Measurements from ENCODE around the gene ABCB8.

Gene ABCB8

DNA sequence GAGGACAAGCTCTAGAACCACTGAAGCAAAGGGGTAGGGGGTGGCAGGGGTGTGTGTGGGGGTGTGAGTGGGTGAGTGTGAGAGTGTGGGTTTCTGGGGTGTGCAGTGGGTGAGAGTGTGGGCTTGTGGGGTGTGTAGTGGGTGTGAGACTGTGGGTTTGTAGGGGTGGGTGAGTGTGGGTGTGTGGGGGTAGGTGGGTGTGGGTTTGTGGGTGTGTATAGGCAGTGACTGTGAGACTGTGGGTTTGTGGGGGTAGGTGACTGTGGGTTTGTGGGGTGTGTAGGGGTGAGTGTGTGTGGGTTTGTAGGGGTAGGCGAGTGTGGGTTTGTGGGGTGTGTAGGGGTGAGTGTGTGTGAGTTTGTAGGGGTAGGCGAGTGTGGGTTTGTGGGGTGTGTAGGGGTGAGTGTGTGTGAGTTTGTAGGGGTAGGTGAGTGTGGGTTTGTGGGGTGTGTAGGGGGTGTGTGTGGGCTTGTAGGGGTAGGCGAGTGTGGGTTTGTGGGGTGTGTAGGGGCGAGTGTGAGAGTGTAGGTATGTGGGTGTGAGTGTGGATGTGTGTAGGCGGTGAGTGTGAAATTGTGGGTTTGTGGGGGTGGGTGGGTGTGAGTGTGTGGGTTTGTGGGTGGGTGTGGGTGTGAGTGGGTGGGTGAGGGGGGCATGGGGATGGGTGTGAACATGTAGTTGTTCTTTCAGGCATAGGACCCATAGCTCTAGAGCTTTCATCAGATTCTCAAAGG is 28.6 kb upstream of the ABCB8 start:
- DNase-seq (ENCODE audit: low spot score) = no peak
- no peaks in the 10 kb centered on the region for H3K27me3 ChIP-seq (ENCODE audit: insufficient read depth, poor library complexity, severe bottlenecking)

DNA sequence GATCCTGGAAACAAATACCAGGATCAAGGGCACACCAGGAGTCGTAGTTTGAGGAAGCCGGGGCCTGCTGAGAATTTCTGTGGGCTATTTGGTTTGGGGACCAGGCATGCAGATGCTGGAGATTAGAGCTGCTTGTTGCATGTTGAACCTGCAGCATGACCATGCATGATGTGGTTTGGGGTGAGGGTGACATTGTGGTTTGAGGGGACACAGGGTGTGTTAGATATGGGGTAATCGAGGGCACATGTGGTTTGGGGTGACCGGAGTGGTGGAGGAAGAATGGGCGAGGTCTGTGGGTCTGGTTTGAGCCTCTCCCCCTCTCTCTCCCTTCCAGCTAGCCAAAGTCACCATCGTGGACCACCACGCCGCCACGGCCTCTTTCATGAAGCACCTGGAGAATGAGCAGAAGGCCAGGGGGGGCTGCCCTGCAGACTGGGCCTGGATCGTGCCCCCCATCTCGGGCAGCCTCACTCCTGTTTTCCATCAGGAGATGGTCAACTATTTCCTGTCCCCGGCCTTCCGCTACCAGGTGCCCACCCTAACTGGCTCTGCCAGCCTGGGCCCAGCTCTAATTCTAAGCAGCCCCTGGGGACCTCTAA is 27.3 kb upstream of the ABCB8 start:
- H3K4me3 ChIP-seq (ENCODE audit: severe bottlenecking) = no peak overlapping the region
- no peaks in the 10 kb centered on the region for H3K36me3 ChIP-seq (ENCODE audit: low read depth)
- no peak overlapping the region for H3K27ac ChIP-seq (ENCODE audit: poor library complexity, severe bottlenecking)
- ATAC-seq (ENCODE audit: low read depth) = no peak
- no peaks in the 10 kb centered on the region for H3K9me3 ChIP-seq (ENCODE audit: severe bottlenecking)
- H3K4me1 ChIP-seq (ENCODE audit: insufficient read depth, poor library complexity, severe bottlenecking) = no peaks in the 10 kb centered on the region
- DNase-seq (ENCODE audit: low spot score) = no peak
- TF ChIP-seq, protein P1, sequence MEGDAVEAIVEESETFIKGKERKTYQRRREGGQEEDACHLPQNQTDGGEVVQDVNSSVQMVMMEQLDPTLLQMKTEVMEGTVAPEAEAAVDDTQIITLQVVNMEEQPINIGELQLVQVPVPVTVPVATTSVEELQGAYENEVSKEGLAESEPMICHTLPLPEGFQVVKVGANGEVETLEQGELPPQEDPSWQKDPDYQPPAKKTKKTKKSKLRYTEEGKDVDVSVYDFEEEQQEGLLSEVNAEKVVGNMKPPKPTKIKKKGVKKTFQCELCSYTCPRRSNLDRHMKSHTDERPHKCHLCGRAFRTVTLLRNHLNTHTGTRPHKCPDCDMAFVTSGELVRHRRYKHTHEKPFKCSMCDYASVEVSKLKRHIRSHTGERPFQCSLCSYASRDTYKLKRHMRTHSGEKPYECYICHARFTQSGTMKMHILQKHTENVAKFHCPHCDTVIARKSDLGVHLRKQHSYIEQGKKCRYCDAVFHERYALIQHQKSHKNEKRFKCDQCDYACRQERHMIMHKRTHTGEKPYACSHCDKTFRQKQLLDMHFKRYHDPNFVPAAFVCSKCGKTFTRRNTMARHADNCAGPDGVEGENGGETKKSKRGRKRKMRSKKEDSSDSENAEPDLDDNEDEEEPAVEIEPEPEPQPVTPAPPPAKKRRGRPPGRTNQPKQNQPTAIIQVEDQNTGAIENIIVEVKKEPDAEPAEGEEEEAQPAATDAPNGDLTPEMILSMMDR (IDR thresholded peaks at IDR 0.05; ENCODE audit: poor library complexity, severe bottlenecking) = no peak
- no peaks in the 10 kb centered on the region for H3K27me3 ChIP-seq (ENCODE audit: insufficient read depth, poor library complexity, severe bottlenecking)

More for the DNA sequence above, 28.6 kb upstream of the ABCB8 start:
- H3K27ac ChIP-seq (ENCODE audit: poor library complexity, severe bottlenecking) = no peak overlapping the region
- no peak for ATAC-seq (ENCODE audit: low read depth)
- no peaks in the 10 kb centered on the region for H3K36me3 ChIP-seq (ENCODE audit: low read depth)
- H3K9me3 ChIP-seq (ENCODE audit: severe bottlenecking) = no peaks in the 10 kb centered on the region
- no peak overlapping the region for H3K4me3 ChIP-seq (ENCODE audit: severe bottlenecking)
- TF ChIP-seq, protein P1 (IDR thresholded peaks at IDR 0.05; ENCODE audit: poor library complexity, severe bottlenecking) = no peak
- no peaks in the 10 kb centered on the region for H3K4me1 ChIP-seq (ENCODE audit: insufficient read depth, poor library complexity, severe bottlenecking)

DNA sequence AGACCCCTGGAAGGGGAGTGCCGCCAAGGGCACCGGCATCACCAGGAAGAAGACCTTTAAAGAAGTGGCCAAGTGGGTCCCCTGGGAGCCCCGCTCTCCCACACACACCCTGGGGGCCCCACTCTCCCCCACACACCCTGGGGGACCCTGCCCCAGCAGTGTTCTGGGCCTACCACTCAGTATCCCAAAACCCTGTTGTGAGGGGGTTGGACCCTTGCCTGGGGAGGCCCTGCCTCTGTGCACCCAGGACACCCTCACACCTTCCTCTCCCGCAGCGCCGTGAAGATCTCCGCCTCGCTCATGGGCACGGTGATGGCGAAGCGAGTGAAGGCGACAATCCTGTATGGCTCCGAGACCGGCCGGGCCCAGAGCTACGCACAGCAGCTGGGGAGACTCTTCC is 26.7 kb upstream of the ABCB8 start:
- H3K4me1 ChIP-seq (ENCODE audit: insufficient read depth, poor library complexity, severe bottlenecking) = no peaks in the 10 kb centered on the region
- TF ChIP-seq, protein P1 (IDR thresholded peaks at IDR 0.05; ENCODE audit: poor library complexity, severe bottlenecking) = no peak
- no peaks in the 10 kb centered on the region for H3K36me3 ChIP-seq (ENCODE audit: low read depth)
- no peaks in the 10 kb centered on the region for H3K9me3 ChIP-seq (ENCODE audit: severe bottlenecking)
- H3K27ac ChIP-seq (ENCODE audit: poor library complexity, severe bottlenecking) = no peak overlapping the region
- H3K4me3 ChIP-seq (ENCODE audit: severe bottlenecking) = no peak overlapping the region
- no peaks in the 10 kb centered on the region for H3K27me3 ChIP-seq (ENCODE audit: insufficient read depth, poor library complexity, severe bottlenecking)
- DNase-seq (ENCODE audit: low spot score) = no peak
- no peak for ATAC-seq (ENCODE audit: low read depth)

DNA sequence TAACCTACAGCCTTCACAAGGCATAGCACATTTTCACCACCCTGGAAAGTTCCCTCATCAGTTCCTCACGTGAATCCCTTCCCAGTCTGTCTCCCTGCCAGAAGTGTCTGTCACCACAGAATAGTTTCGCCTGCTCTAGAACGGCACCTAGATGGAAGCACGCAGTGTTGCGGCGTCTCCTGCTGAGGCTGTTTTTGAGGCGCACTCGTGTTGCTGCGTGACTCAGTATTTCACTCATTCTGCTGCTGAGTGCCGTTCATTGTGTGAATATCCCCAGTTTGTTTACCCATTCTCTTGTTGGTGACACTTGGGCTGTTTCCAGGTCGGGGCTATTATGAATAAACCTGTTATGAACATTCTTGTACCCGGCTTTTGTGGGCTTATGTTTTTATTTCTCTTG is 24.7 kb upstream of the ABCB8 start:
- Histone ChIP-seq H3K27ac (ENCODE audit: poor library complexity, severe bottlenecking) (no peak overlapping the region), H3K4me3 (ENCODE audit: severe bottlenecking) (no peak overlapping the region), H3K36me3 (ENCODE audit: low read depth) (no peaks in the 10 kb centered on the region), H3K9me3 (ENCODE audit: severe bottlenecking) (peaks cover 2% of the 10 kb centered on the region), H3K4me1 (ENCODE audit: insufficient read depth, poor library complexity, severe bottlenecking) (no peaks in the 10 kb centered on the region), H3K27me3 (ENCODE audit: insufficient read depth, poor library complexity, severe bottlenecking) (no peaks in the 10 kb centered on the region)
- TF ChIP-seq, protein P1 (IDR thresholded peaks at IDR 0.05; ENCODE audit: poor library complexity, severe bottlenecking) = no peak
- DNase-seq (ENCODE audit: low spot score) (no peak), ATAC-seq (ENCODE audit: low read depth) (no peak)

DNA sequence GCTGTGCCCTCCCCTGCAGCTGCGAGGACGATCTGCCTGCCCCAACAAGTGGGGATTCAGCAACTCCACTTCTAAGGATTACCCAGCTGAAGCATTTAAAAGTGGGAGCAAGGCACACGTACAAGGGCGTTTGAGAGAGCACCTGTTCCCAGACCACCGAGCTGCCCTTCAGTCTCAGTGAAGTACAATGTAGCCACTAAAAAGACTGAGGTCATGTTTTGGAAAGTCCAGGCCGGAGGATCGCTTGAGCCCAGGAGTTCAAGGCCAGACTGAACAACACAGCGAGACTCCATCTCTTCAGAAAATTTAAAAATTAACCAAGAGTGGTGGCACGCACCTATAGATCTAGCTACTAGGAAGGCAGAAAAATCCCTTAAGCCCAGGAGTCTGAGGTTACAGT is 22.7 kb upstream of the ABCB8 start:
- ATAC-seq (ENCODE audit: low read depth) (no peak), DNase-seq (ENCODE audit: low spot score) (no peak)
- Histone ChIP-seq H3K4me1 (ENCODE audit: insufficient read depth, poor library complexity, severe bottlenecking) (no peaks in the 10 kb centered on the region), H3K4me3 (ENCODE audit: severe bottlenecking) (no peak overlapping the region), H3K36me3 (ENCODE audit: low read depth) (no peaks in the 10 kb centered on the region), H3K9me3 (ENCODE audit: severe bottlenecking) (peaks cover 3% of the 10 kb centered on the region), H3K27ac (ENCODE audit: poor library complexity, severe bottlenecking) (no peak overlapping the region), H3K27me3 (ENCODE audit: insufficient read depth, poor library complexity, severe bottlenecking) (no peaks in the 10 kb centered on the region)
- TF ChIP-seq, protein P1 (IDR thresholded peaks at IDR 0.05; ENCODE audit: poor library complexity, severe bottlenecking) = no peak
